Osteoblast (primary cell): ENCODE measurements around the gene GPATCH8. TPM values are rescaled to one million over a fixed set of nuclear protein-coding genes. Genes with fewer than 3 reads are reported as not detected.

Source experiments
- DNase-seq: peaks from one replicate; pipeline ENCODE4 v3.0.0; 2011; ENCODE audit warnings: low spot score, mixed read lengths; ENCODE audit not compliant: insufficient read length; ENCODE audit errors: missing footprints
- H2AFZ ChIP-seq: 2 replicates; pipeline ENCODE4 v1.6.0; 2011; ENCODE audit warnings: mild to moderate bottlenecking, low read length
- H3K27ac ChIP-seq: 2 replicates; pipeline ENCODE4 v1.5.1; 2011; ENCODE audit warnings: mild to moderate bottlenecking, low read depth, low read length, moderate library complexity
- H3K27me3 ChIP-seq: 2 replicates; pipeline ENCODE4 v1.6.0; 2012; ENCODE audit warnings: mild to moderate bottlenecking, control low read depth, inconsistent platforms, low read length, moderate library complexity; ENCODE audit not compliant: insufficient read depth
- H3K36me3 ChIP-seq: 2 replicates; pipeline ENCODE4 v1.5.1; 2011; ENCODE audit warnings: mild to moderate bottlenecking, low read length, control low read depth, moderate library complexity; ENCODE audit not compliant: insufficient read depth
- H3K4me1 ChIP-seq: 2 replicates; pipeline ENCODE4 v1.5.1; 2011; ENCODE audit warnings: mild to moderate bottlenecking, low read length, control low read depth, moderate library complexity; ENCODE audit not compliant: insufficient read depth
- H3K4me2 ChIP-seq: 2 replicates; pipeline ENCODE4 v1.6.0; 2011; ENCODE audit warnings: mild to moderate bottlenecking, low read length; ENCODE audit not compliant: insufficient read depth
- H3K4me3 ChIP-seq: fragments of 200-600 bp; sonication (generic); 3 replicates; pipeline ENCODE4 v1.5.1; 2012; ENCODE audit warnings: mild to moderate bottlenecking, low read length, inconsistent platforms; ENCODE audit not compliant: insufficient read depth
- H3K79me2 ChIP-seq: 2 replicates; pipeline ENCODE4 v1.6.0; 2012; ENCODE audit warnings: mild to moderate bottlenecking, low read length, control low read depth, inconsistent platforms; ENCODE audit not compliant: insufficient read depth
- H3K9me3 ChIP-seq: 2 replicates; pipeline ENCODE4 v1.5.1; 2011; ENCODE audit warnings: low read depth, low read length, control low read depth
- H4K20me1 ChIP-seq: 2 replicates; pipeline ENCODE4 v1.6.0; 2012; ENCODE audit warnings: mild to moderate bottlenecking, low read length, control low read depth; ENCODE audit not compliant: insufficient read depth
- CTCF ChIP-seq: IDR thresholded peaks from 2 replicates; pipeline ENCODE4 v1.5.1; 2011; ENCODE audit warnings: mild to moderate bottlenecking, low read depth, low read length, moderate library complexity; ENCODE audit errors: extremely low read depth
- total RNA-seq: library from RNA; depleted of rRNA; stranded (reverse); fragments of >200 nt; gene quantifications from 2 replicates; pipeline ENCODE4 v1.2.3, GENCODE V29; 2012

GPATCH8 gene
- total RNA-seq, 1 donor: 33.3 TPM

GRCh38 chr17:44496815-44497214 lies 6.4 kb downstream of the GPATCH8 start:
- Histone ChIP-seq H3K4me1 (peaks cover 6% of the 10 kb centered on the region), H3K27ac (no peak overlapping the region), H4K20me1 (peaks cover 77% of the 10 kb centered on the region), H2AFZ (no peak overlapping the region), H3K36me3 (no peaks in the 10 kb centered on the region), H3K4me3 (no peak overlapping the region), H3K79me2 (peaks cover 95% of the 10 kb centered on the region), H3K4me2 (no peak overlapping the region), H3K9me3 (no peaks in the 10 kb centered on the region), H3K27me3 (no peaks in the 10 kb centered on the region)
- DNase-seq: no peak
- no peak for TF ChIP-seq CTCF

GRCh38 chr17:44493339-44493738 lies 9.9 kb downstream of the GPATCH8 start:
- Histone ChIP-seq H3K4me1 (no peaks in the 10 kb centered on the region), H2AFZ (no peak overlapping the region), H3K79me2 (peaks cover 96% of the 10 kb centered on the region), H3K4me2 (no peak overlapping the region), H4K20me1 (peaks cover 55% of the 10 kb centered on the region), H3K27ac (no peak overlapping the region), H3K36me3 (no peaks in the 10 kb centered on the region), H3K9me3 (no peaks in the 10 kb centered on the region), H3K4me3 (no peak overlapping the region), H3K27me3 (no peaks in the 10 kb centered on the region)
- DNase-seq: no peak
- no peak for TF ChIP-seq CTCF

- no peak for DNase-seq
- H3K4me2 ChIP-seq: no peak overlapping the region
- H3K36me3 ChIP-seq: no peaks in the 10 kb centered on the region
- no peak overlapping the region for H3K27ac ChIP-seq
- no peaks in the 10 kb centered on the region for H3K4me1 ChIP-seq
- H4K20me1 ChIP-seq: peaks cover 49% of the 10 kb centered on the region
- peaks cover 94% of the 10 kb centered on the region for H3K79me2 ChIP-seq
- no peak for TF ChIP-seq CTCF
- no peak overlapping the region for H2AFZ ChIP-seq
- H3K4me3 ChIP-seq: no peak overlapping the region
- H3K27me3 ChIP-seq: no peaks in the 10 kb centered on the region
- H3K9me3 ChIP-seq: no peaks in the 10 kb centered on the region
Observed at GRCh38 chr17:44492706-44493272, 10.4 kb downstream of the GPATCH8 start.

- H3K27me3 ChIP-seq: no peaks in the 10 kb centered on the region
- H3K4me1 ChIP-seq: no peaks in the 10 kb centered on the region
- no peak overlapping the region for H3K4me2 ChIP-seq
- no peak overlapping the region for H3K27ac ChIP-seq
- H3K9me3 ChIP-seq: no peaks in the 10 kb centered on the region
- no peak overlapping the region for H3K4me3 ChIP-seq
- no peaks in the 10 kb centered on the region for H3K36me3 ChIP-seq
- no peak for DNase-seq
- peaks cover 48% of the 10 kb centered on the region for H4K20me1 ChIP-seq
- no peak for TF ChIP-seq CTCF
- no peak overlapping the region for H2AFZ ChIP-seq
- H3K79me2 ChIP-seq: peaks cover 95% of the 10 kb centered on the region
Observed at GRCh38 chr17:44489581-44489980, 13.6 kb downstream of the GPATCH8 start.
